ENCODE measurements around the gene TLCD1.

GRCh38 chr17:28707339-28707720 is 18.7 kb downstream of the TLCD1 start:
- no peak for TF ChIP-seq CTCF (IDR thresholded peaks at IDR 0.05)
- TF ChIP-seq POLR2A (IDR thresholded peaks at IDR 0.05) = no peak
